ENCODE data around the gene WAC.
"Not testable (repeated sequence)": the region's sequence is repeated elsewhere in the genome, so short reads cannot be mapped to it uniquely, and the experiment has no call there.

- TF ChIP-seq POLR2A (IDR thresholded peaks at IDR 0.05); CTCF (IDR thresholded peaks at IDR 0.05 in 4 of 5, conservative IDR thresholded peaks at IDR 0.05 in 1 of 5): not testable (repeated sequence)
These were observed 11.0 kb upstream of the WAC start for GRCh38 chr10:28521961-28522360.

Measured in gastrocnemius medialis (tissue), 4 donors.